Diencephalon (tissue), 1 donor: ENCODE results near the gene DMRTA2. TPM values are rescaled to one million over a fixed set of nuclear protein-coding genes. Genes with fewer than 3 reads are reported as not detected.

Experiments
- total RNA-seq: library from RNA; depleted of rRNA; stranded (reverse); fragments of >200 nt; gene quantifications from one replicate; pipeline ENCODE4 v1.2.3, GENCODE V29; 2014

Gene DMRTA2
- 0.92 TPM for total RNA-seq

GRCh38 chr1:50422946-50423669 lies at the start of gene DMRTA2:
Gene DMRTA2, minus strand, starts transcription at chr1:50423443. Its CDS starts 1,907 bp downstream, at chr1:50421536.

